Mammary epithelial cell (primary cell): ENCODE results near the gene SYTL3.

Experiments used
- EZH2 ChIP-seq: IDR thresholded peaks from 2 replicates; pipeline ENCODE4 v1.6.1; 2012; ENCODE audit warnings: low read length, inconsistent platforms, borderline replicate concordance
- TF ChIP-seq, protein P1 (sequence below), 2 donors: IDR thresholded peaks in 1 of 2; conservative IDR thresholded peaks in 1 of 2; 2 replicates each; pipeline ENCODE4 v1.5.1; 2011 to 2012; ENCODE audit warnings: inconsistent platforms in 2 of 2, low read length in 2 of 2, mild to moderate bottlenecking in 2 of 2, control low read depth in 1 of 2, low read depth in 1 of 2; ENCODE audit not compliant: insufficient read depth in 1 of 2; ENCODE audit errors: extremely low read depth in 1 of 2

DNA sequence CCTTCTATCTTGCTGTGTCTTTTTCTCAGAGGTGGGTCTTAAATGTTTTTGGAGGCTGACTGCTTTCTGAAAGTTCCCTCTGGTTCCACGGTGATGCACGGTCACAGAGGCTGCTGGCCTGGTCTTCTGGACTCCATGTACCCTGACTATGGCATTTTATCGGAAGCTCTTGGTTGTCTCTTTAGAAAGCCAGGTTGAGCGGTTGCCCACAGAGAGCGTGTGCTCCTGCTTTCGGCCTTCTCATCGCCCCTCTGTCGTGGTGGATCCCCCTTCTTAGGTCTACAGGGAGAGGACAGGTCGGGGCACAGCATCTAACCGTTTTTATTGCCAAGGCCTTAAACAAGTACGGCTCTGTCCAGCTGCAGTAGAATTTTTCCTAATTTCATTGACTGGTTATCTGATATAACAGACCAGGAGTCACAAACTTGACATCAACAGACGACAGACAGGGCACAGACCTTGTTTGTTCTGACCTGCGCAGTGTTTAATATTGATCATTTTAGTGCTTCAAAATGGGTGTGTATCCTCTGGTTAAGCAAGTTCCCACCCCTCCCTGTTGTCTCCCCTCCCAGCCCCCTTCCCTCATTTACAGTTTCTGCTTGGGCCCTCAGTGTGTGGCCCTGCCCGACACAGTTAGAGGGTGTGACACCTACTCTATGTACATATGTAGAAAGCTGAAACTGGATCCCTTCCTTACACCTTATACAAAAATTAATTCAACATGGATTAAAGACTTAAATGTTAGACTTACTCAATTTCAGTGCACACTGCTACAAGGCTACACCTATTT lies 24.7 kb downstream of the SYTL3 start:
- TF ChIP-seq, protein P1, sequence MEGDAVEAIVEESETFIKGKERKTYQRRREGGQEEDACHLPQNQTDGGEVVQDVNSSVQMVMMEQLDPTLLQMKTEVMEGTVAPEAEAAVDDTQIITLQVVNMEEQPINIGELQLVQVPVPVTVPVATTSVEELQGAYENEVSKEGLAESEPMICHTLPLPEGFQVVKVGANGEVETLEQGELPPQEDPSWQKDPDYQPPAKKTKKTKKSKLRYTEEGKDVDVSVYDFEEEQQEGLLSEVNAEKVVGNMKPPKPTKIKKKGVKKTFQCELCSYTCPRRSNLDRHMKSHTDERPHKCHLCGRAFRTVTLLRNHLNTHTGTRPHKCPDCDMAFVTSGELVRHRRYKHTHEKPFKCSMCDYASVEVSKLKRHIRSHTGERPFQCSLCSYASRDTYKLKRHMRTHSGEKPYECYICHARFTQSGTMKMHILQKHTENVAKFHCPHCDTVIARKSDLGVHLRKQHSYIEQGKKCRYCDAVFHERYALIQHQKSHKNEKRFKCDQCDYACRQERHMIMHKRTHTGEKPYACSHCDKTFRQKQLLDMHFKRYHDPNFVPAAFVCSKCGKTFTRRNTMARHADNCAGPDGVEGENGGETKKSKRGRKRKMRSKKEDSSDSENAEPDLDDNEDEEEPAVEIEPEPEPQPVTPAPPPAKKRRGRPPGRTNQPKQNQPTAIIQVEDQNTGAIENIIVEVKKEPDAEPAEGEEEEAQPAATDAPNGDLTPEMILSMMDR (conservative IDR thresholded peaks at IDR 0.05 in 1 of 2, IDR thresholded peaks at IDR 0.05 in 1 of 2; ENCODE audit: extremely low read depth in 1 of 2, insufficient read depth in 1 of 2, low read depth in 1 of 2, low read length in 2 of 2): no peak
- TF ChIP-seq EZH2: no peak
